ENCODE measurements around the gene UNC13A. TPM values are rescaled to one million over a fixed set of nuclear protein-coding genes. Genes with fewer than 3 reads are reported as not detected.

The UNC13A gene
- polyA plus RNA-seq, 3 donors from 2014 or later: not detected

DNA sequence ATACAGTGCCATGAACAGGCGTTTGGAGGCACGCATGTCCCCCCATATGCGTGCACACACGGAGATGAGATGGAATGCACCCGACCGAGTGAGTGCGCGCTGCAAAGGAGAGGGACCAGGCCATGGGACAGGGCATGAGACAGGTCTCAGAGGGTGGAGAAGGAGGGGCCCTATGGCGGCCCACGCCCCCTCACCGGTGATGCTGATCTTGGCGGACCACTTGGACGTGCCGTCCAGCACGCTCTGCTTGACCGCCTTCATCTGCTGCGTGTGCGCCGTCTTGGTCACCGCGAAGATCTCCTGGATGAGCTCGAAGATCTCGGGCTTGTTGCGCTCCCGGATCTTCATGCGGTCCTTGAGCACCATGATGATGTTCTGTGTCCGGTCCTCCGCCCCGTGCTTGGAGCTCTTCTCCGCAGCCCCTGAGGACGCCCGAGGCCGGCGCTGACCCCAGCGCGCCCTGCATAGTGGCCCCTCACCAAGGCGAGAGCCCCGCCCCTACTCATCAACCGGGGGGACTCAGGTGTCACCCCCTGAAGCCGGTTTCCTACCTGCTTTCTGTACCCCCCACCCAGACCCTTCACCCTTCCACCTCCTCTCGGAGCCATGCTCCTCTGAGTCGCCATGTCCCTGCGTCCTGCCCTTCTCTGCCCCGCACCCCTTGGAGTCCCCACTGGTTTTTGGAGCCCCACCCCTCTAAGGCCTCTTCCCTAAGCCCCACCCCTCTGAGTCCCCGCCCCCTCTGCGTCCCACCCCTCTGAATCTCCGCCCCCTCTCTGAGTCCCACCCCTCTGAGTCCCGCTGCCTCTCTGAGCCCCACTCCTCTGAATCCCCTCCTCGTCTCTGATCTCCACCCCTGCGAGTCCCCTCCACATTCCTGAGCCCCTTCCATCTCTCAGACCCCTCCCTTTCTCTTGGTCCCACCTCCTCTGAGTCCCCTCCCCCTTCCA lies 40.8 kb downstream of the UNC13A start:
- Mint-ChIP-seq H3K4me3 (no peak overlapping the region), H3K4me1 (no peaks in the 10 kb centered on the region), H3K27me3 (ENCODE audit: low read depth in 3 of 3) (peaks cover 0 to 3% (median 2%) of the 10 kb centered on the region in 3 donors), H3K27ac (no peak overlapping the region), H3K9me3 (no peaks in the 10 kb centered on the region), H3K36me3 (no peaks in the 10 kb centered on the region)
- no peak for DNase-seq

DNA sequence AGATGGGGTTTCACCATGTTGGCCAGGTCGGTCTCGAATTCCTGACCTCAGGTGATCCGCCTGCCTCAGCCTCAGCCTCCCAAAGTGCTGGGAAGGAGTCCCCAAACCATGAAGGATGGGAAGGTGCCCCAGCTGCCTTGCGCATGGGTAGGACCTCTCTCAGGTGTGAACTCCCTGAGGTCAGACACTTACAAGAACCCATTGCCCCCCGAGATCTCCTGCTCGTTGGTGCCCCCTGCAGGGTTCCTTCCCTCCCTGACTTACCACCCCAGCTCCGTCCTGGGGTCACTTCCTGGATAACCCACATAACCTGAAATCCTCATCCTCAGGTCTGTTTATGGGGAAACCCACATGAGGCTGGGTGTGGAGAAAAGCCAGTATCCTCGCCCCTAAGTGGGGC lies 41.7 kb downstream of the UNC13A start:
- Mint-ChIP-seq H3K27me3 (ENCODE audit: low read depth in 3 of 3) (peaks cover 0 to 3% (median 2%) of the 10 kb centered on the region in 3 donors), H3K36me3 (no peaks in the 10 kb centered on the region)

DNA sequence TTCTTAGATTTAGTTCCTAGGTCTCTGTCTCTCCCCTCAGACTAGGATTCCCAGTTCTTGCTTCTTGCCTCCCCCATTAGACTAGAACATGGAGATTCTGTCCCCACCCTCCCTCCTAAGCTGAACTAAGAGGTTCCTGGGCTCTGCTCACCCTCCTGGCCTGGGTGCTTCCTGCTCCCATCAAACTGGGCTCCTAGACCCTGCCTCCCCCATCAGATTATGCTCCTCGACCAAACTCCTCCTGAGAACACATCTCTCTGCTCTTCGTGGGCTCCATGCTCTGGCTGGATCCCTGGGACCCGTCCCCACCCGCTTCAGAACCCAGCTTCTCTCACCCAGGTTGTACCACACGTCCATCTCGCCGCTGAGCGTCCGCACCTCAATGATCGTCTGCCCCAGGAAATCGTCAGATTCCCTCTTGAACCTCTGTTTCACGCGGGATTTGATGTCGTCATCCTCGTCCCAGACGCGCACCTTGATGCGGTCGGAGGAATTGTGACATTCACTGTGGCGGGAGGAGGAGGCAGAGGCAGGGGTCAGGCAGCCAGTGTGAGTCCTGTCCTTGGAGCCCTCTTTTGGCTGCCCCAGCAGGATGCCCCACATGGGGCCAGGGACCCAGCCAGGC lies 42.7 kb downstream of the UNC13A start:
- H3K4me1 Mint-ChIP-seq: no peaks in the 10 kb centered on the region
- H3K27ac Mint-ChIP-seq: no peak overlapping the region
- no peaks in the 10 kb centered on the region for H3K9me3 Mint-ChIP-seq
- H3K36me3 Mint-ChIP-seq: no peaks in the 10 kb centered on the region
- no peak for DNase-seq
- peaks cover 0 to 5% (median 2%) of the 10 kb centered on the region in 3 donors for H3K27me3 Mint-ChIP-seq (ENCODE audit: low read depth in 3 of 3)
- H3K4me3 Mint-ChIP-seq: no peak overlapping the region

More for the DNA sequence above, 41.7 kb downstream of the UNC13A start:
- H3K4me3 Mint-ChIP-seq: no peak overlapping the region
- no peak overlapping the region for H3K27ac Mint-ChIP-seq
- no peaks in the 10 kb centered on the region for H3K4me1 Mint-ChIP-seq
- H3K9me3 Mint-ChIP-seq: no peaks in the 10 kb centered on the region
- DNase-seq: no peak

DNA sequence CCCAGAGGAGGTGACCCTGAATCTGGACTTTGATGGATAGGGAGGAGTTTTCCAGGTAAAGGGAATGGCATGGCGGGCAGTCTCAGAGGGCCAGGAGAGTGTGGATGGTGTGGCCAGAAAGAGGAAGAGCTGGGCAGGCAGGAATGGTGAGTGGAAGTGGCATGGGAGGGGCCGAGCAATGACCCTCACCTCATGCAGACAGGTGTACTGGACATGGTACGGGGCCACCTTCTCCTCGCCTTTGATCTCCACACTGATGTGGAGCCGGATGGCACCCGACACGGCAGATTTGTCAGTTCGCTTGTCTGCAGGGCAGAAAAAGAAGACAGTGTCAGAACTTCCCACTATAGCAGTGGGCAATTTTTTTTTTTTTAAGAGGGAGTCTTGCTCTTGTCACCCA lies 45.5 kb downstream of the UNC13A start:
- Mint-ChIP-seq H3K4me1 (no peaks in the 10 kb centered on the region), H3K9me3 (no peaks in the 10 kb centered on the region), H3K27me3 (ENCODE audit: low read depth in 3 of 3) (peaks cover 0 to 7% (median 2%) of the 10 kb centered on the region in 3 donors), H3K27ac (no peak overlapping the region), H3K36me3 (no peaks in the 10 kb centered on the region), H3K4me3 (no peak overlapping the region)
- DNase-seq: no peak

DNA sequence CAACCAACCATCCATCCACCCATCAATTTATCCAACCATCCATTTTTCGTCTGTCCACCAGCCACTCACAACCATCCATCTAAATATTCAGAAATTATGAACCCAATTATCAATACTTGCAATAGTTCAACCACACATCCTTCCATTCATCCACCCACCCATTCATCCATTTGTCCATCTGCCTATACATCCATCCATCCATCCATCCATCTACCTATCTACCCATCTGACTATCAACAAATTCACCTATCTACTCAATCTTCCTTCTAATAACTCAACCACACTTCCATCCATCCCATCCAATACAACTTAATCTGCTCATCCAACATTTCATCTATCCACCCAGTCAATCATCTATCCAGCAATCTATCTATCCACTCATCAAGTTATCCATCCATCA lies 46.3 kb downstream of the UNC13A start:
- Mint-ChIP-seq H3K4me1 (no peaks in the 10 kb centered on the region), H3K9me3 (no peaks in the 10 kb centered on the region), H3K36me3 (no peaks in the 10 kb centered on the region), H3K27me3 (ENCODE audit: low read depth in 3 of 3) (peaks cover under 1 to 6% (median 2%) of the 10 kb centered on the region in 3 donors), H3K27ac (no peak overlapping the region), H3K4me3 (no peak overlapping the region)
- DNase-seq: no peak

DNA sequence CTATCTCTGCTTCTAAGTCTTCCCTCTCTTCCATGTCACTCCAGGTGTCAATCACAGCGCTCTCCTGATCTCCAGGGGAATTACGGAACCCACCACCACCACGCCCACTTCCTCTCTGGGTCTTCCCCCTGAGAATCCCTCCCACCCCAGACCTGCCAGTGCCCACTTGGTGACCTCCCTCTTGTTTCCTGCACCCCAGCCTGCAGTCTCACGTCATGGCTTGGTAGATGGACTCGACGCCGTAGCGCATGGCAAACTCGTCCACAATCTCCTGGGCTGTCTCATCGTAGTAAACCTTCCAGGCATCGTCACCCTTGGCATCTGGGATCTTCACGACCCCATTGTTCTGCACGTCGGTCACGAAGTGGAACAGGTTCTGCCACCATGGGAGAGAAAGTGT lies 47.0 kb downstream of the UNC13A start:
- H3K27ac Mint-ChIP-seq: no peak overlapping the region
- H3K27me3 Mint-ChIP-seq (ENCODE audit: low read depth in 3 of 3): peaks cover 2 to 5% (median 3%) of the 10 kb centered on the region in 3 donors
- no peaks in the 10 kb centered on the region for H3K36me3 Mint-ChIP-seq
- no peaks in the 10 kb centered on the region for H3K9me3 Mint-ChIP-seq
- H3K4me3 Mint-ChIP-seq: no peak overlapping the region
- no peak for DNase-seq
- H3K4me1 Mint-ChIP-seq: no peaks in the 10 kb centered on the region

DNA sequence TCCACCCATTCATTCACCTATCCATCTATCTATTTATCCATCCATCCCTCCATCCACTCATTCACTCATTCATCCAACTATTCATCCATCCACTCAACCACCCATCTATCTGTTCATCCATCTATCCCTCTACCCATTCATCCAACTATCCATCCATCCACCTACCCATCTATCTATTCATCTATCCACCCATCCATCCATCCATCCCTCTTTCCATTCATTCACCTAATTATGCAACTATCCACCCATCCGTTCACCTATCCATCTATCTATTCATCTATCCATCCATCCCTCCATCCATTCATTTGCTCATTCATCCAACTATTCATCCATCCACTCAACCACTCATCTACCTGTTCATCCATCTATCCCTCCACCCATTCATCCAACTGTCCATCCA lies 54.5 kb downstream of the UNC13A start:
- no peak overlapping the region for H3K27ac Mint-ChIP-seq
- peaks cover 0 to 7% (median 0%) of the 10 kb centered on the region in 3 donors for H3K27me3 Mint-ChIP-seq (ENCODE audit: low read depth in 3 of 3)

DNA sequence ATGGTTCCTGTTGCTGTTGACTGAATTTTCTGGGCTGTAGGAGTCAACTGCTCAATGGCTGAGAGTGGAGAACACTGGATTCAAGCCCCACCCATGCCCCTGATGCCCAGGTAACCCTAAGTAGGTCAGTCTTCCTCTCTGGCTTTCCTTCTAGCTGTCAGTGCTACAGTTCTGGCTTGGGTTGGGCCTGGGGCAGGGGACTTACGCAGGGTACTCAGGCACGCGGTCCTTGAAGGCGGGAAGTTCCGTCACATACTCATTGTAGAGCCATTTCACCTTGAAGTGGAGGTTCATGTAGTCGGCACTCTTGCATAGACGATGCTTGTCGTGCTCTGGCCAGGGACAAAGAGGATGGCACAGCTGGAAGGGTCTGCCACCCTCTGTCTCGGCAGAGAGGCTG lies 55.6 kb downstream of the UNC13A start:
- Mint-ChIP-seq H3K4me3 (no peak overlapping the region), H3K27me3 (ENCODE audit: low read depth in 3 of 3) (peaks cover 0 to 7% (median 0%) of the 10 kb centered on the region in 3 donors), H3K4me1 (no peaks in the 10 kb centered on the region), H3K36me3 (no peaks in the 10 kb centered on the region), H3K9me3 (no peaks in the 10 kb centered on the region), H3K27ac (no peak overlapping the region)
- no peak for DNase-seq

More for the DNA sequence above, 54.5 kb downstream of the UNC13A start:
- no peaks in the 10 kb centered on the region for H3K9me3 Mint-ChIP-seq
- H3K36me3 Mint-ChIP-seq: no peaks in the 10 kb centered on the region
- DNase-seq: no peak
- H3K4me3 Mint-ChIP-seq: no peak overlapping the region
- H3K4me1 Mint-ChIP-seq: no peaks in the 10 kb centered on the region

DNA sequence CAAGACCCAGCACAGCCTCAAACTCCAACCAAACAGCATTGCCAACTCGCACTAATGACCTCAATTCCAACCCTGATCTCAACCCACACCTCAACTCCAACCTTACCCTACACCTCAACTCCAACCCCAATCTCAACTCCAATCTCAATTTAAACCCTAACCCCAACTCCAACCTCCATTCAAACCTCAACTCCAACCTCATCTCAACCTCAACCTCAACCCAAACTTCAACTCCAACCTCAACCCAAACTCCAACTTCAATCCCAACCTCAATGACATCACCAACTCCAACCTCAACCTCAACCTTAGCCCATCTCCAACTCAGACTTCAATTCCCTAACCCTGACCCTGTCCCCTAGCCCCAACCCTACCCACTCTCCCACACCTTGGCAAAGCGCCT lies 58.4 kb downstream of the UNC13A start:
- no peak for DNase-seq
- no peaks in the 10 kb centered on the region for H3K9me3 Mint-ChIP-seq
- no peak overlapping the region for H3K27ac Mint-ChIP-seq
- peaks cover 0 to 3% (median 1%) of the 10 kb centered on the region in 3 donors for H3K27me3 Mint-ChIP-seq (ENCODE audit: low read depth in 3 of 3)
- H3K4me1 Mint-ChIP-seq: no peaks in the 10 kb centered on the region
- H3K36me3 Mint-ChIP-seq: no peaks in the 10 kb centered on the region
- H3K4me3 Mint-ChIP-seq: no peak overlapping the region

DNA sequence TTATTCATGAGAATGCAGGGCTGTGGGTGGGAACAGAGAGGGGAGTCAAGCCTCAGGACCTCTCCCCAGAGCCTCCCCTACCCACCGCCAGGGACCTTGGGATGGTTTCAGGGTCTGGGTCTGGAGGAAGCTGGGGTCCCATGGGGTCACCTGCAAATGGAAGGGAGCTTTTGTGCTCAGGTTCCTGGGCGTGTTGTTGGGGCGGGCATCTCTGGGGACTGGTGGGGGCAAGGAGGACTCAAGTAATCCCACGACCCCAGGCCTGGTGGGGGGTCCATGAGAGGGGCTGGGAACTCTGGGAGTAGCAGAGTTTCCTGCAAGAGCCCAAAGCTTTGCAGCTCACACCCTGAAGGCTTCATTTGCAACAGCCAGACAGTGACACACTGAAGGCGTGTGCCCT lies 60.2 kb downstream of the UNC13A start:
- Mint-ChIP-seq H3K9me3 (no peaks in the 10 kb centered on the region), H3K27me3 (ENCODE audit: low read depth in 3 of 3) (peaks cover 0 to 3% (median 3%) of the 10 kb centered on the region in 3 donors), H3K4me1 (peaks cover under 1% of the 10 kb centered on the region in 2 donors), H3K36me3 (no peaks in the 10 kb centered on the region), H3K4me3 (no peak overlapping the region), H3K27ac (no peak overlapping the region)
- DNase-seq: no peak

DNA sequence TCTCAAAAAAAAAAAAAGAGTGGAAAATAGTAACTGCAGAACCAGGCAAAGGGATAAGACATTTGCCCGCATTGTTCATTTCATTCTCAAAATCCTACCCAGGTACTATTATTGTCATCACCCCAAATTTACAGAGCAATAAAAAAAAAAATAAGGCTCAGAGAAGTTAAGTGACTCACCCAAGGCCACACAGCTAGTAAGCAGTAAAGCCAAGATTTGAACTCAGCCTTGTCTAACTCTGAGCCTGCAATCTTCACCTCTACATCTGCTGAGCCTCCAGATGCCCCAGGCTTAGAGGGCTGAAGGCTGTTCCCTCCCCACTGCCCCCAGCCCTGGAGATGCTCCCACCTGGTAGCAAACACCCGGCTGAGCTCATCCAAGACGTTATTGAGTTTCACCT lies 61.0 kb downstream of the UNC13A start:
- no peaks in the 10 kb centered on the region for H3K36me3 Mint-ChIP-seq
- no peak for DNase-seq
- H3K27ac Mint-ChIP-seq: no peak overlapping the region
- H3K9me3 Mint-ChIP-seq: no peaks in the 10 kb centered on the region
- H3K27me3 Mint-ChIP-seq (ENCODE audit: low read depth in 3 of 3): peaks cover 0 to 5% (median 3%) of the 10 kb centered on the region in 3 donors
- H3K4me3 Mint-ChIP-seq: no peak overlapping the region
- H3K4me1 Mint-ChIP-seq: peaks cover 8% of the 10 kb centered on the region in 2 donors

DNA sequence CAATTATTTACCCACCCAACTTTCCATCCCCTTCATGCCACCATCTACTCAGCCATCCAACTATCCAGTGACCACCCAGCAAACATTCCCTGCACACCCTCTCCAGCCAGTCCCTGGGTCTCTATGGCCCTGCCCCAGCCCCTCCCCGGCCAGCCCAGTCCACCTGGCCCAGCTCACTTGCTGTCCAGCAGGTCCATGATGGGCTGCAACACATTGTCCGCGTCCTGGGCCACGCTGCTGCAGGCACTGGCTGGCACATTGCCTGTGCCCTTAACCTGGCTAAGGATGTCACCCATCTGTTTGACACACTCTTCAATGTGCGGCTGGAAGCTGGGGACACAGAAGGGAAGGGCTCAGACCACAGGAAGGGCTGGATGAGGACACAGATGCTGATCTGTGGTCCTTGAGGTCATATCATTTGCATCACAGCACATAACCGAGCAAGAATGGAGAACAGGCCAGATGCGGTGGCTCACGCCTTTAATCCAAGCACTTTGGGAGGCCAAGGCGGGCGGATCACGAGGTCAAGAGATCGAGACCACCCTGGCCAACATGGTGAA lies 61.6 kb downstream of the UNC13A start:
- peaks cover 11 to 14% of the 10 kb centered on the region in 2 donors for H3K4me1 Mint-ChIP-seq
- peaks cover 0 to 5% (median 3%) of the 10 kb centered on the region in 3 donors for H3K27me3 Mint-ChIP-seq (ENCODE audit: low read depth in 3 of 3)
- no peak for DNase-seq
- no peak overlapping the region for H3K27ac Mint-ChIP-seq
- H3K4me3 Mint-ChIP-seq: no peak overlapping the region
- no peaks in the 10 kb centered on the region for H3K36me3 Mint-ChIP-seq
- no peaks in the 10 kb centered on the region for H3K9me3 Mint-ChIP-seq

DNA sequence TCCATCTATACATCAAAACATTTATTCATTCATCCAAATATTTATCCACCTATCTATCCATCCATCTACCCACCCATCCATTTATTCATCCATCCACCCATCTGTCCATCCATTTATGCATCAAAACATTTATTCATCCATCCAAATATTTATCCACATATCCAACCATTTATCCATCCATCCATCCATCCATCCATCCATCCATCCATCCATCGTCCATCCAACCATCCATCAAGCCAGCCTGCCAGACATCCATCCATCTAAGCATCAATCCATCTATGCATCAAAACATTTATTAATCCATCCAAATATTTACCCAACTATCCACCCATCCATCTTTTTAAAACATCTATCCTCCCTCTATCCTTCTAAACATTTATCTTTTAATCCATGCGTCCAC lies 62.2 kb downstream of the UNC13A start:
- Mint-ChIP-seq H3K36me3 (no peaks in the 10 kb centered on the region), H3K4me3 (no peak overlapping the region), H3K9me3 (no peaks in the 10 kb centered on the region)

DNA sequence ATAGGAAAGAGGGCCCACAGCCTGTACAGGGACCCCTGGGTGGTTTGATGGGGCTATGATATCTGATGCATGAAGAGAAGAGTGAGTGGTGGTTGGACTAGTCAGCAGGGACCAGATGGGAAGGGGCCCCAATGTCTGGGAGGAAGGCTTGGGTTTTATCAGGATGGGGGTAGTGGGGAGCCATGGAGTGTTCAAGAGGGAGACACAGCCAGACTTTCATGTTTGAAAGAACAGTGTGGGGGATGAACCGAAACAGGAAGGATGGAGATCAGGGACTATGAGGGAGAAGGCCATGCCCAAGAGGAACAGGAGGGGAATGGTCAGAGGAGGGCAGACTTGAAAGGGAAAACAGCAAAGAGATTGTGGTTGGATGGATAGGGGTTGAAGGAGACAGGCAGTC lies 63.1 kb downstream of the UNC13A start:
- H3K27ac Mint-ChIP-seq: no peak overlapping the region
- H3K36me3 Mint-ChIP-seq: no peaks in the 10 kb centered on the region

More for the DNA sequence above, 62.2 kb downstream of the UNC13A start:
- Mint-ChIP-seq H3K27ac (no peak overlapping the region), H3K27me3 (ENCODE audit: low read depth in 3 of 3) (peaks cover 0 to 5% (median 3%) of the 10 kb centered on the region in 3 donors), H3K4me1 (peaks cover 11 to 14% of the 10 kb centered on the region in 2 donors)
- DNase-seq: no peak

More for the DNA sequence above, 63.1 kb downstream of the UNC13A start:
- Mint-ChIP-seq H3K27me3 (ENCODE audit: low read depth in 3 of 3) (peaks cover 0 to 5% (median 3%) of the 10 kb centered on the region in 3 donors), H3K4me1 (peaks cover 11 to 14% of the 10 kb centered on the region in 2 donors), H3K9me3 (no peaks in the 10 kb centered on the region), H3K4me3 (no peak overlapping the region)
- DNase-seq: no peak

Measured in immature natural killer cell (primary cell).